ENCODE measurements around the gene RNF207.

RNF207 gene

DNA sequence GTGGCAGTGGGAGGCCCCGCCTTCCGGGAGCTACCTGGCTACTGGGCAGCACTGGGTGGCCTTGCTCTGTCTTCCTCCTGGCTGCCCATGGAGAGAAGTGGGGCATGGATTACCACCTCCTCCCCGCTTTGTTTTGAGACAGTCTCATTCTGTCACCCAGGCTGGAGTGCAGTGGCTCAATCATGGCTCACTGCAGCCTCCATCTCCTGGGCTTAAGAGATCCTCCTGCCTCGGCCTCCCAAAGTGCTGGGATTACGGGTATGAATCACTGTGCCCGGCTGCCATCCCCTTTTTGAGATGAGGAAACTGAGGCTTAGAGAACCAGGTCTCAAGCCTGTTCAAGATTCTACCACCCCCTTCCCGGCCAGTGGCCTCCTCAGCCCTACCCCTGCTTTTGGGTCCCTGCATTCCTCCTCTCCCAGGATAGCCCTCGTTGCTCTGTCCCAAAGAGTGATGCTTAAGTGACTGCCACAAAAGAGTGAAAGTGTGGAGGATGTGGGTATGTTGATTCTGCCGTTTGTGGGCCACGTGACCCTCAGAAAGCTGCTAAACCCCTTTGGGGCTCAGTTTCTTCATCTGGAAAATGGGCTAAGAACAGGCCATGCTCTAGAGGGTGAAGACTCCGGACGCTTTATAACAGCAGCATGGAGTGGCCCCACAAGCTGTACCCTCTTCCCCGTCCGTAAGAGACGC, 45.9 kb downstream of the RNF207 start:
- no peak for DNase-seq

DNA sequence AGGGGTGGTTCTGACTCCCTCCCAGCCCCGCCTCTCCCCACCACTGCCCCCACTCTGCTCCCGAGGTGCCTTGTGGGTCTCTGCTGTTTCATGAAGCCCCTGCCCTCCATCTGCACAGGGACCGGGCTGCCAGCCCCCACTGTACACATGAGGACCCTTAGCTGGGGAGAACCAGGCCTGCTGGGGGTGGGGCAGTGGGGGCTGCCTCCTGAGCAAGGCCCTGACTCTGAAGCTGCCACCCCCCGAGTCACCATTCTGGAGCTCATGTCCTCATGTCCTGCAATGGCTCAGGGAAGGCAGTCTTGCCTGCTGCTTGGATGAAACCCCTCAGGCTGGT, 46.4 kb downstream of the RNF207 start:
- no peak for DNase-seq

DNA sequence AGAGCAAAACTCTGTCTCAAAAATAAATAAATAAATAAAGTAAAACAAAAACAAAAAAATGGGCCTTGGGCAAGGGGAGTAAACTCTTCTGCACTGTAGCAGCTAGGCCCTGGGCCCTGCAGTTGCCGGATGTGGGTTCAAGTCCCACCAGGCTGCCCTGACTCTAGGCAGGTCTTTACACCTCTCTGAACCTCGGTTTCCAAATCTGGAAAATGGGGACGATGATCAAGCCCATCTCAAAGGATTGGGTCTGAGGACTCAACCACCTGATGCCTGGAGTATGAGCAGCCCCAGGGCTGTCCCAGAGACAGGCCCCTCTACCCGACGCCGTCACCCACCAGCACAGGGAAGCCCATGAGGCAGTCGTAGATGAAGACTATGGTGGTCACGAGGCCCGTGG, 47.5 kb downstream of the RNF207 start:
- no peak for DNase-seq

DNA sequence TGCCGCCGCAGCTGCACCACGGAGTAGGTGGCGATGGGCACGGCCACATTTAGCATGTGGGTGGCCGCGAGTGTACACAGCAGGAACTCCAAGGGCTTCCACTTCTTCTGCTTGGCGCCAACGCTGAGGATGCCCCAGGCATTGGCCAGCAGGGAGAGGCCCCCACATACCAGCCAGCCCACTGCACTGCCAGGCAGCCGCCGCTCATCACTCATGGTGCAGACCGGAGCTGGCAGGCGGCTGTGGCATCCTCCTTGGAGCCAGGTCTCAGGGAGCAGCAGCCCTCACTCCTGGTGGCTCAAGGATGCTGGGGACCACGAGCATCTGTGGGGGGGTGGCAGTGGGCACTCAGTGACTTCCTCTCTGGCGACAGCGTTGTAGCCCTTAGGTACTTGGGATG, 48.8 kb downstream of the RNF207 start:
- DNase-seq, result no peak

DNA sequence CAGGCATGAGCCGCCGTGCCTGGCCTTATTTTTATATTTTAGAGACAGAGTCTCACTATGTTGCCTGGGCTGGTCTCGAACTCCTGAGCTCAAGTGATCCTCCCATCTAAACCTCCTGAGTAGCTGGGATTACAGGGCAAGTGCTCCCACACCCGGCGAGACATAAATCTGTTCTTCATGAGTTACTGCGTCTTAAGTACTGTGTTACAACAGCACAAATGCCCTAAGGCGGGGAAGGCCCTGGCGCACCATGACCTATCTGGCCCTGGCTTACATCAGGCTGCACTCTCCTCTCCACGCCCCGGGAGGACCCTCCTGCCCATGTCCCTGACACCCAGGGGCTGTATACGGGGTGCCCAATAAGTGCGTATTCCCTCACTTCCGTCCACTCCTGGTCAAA, 50.7 kb downstream of the RNF207 start:
- DNase-seq, result no peak

DNA sequence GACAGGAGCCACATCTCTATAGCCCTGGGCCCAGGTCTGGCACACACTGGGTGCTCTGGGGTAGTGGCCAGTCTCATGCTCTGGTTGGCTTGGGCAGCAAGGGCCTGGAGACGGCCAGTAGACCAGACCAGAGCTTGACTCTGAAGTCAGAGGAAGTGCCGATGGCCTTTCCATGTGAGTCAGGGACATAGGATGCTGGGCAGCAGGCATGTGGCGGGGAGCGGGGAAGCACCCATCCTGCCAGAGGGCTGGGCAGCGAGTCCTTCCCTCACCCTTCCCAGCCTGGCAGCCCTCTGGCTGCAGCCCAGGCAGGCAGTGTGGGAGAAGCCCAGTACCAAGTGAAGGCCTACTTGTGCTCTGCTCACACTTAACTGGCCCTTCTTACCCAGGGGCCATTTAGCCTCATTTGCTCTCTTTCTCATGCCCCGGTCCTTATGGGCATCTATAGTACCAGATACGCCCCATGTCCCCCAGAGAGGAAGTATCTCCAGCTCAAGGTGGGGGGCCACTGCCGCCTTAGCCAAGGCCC, 51.7 kb downstream of the RNF207 start:
- no peak for DNase-seq

DNA sequence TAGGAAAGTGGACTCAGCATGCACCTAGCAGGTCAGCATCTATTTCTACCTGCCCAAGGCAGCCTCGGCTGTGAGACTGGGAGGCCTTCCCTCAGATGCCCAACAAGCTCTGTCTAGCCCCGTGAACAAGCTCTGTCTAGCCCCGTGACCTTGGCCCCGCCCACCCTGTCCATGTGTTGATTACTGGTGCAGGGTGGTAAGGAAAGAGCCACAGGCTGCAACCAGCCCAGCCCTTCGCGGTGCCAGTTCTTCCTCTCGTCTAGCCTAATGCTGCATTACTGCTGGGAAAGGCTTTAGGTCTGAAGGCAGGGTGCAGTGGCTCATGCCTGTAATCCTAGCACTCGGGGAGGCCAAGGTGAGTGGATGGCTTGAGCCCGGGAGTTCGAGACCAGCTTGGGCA, 52.8 kb downstream of the RNF207 start:
- no peak for DNase-seq

DNA sequence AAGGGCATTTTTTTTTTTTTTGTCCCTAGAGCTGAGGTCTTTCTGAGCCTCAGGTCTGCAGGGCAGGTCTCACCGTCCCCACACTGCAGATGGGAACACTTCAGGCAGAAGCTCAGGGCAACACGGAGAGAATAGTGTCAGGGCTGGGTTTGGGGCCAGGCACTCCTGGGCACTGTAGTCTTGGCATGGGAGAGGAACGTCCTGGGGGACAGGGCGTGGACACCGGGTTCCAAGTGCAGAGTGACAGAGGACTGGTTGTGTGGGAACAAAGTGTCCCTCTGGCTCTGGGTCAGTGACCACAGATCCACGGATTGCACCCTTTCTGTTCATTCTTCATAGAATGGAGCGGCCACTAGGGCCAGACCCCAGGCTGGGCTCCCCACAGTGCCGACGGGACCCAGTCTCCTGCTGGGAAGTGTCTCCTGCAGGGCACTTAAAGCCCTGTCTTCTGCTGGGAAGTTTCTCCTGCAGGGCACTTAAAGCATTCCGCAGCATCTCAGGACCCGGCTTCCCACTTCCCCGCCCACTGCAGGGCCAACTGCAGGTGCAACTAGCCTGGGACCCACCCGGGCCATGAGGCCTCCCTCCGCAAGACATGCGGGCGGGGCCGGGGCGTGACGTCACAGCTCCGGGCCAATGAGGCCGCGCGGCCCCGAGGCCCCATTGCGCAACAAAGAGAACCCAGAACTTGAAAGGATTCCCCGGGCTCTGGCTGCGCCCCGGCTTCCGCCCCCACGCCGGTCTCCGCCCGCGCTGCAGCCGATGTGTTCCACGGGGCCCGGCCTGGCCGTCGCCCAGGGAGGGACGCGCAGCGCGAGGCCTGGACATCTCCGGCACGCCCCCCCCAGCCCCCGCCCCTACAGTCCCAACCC, 53.8 kb downstream of the RNF207 start:
- DNase-seq, result peak; percentile 78

DNA sequence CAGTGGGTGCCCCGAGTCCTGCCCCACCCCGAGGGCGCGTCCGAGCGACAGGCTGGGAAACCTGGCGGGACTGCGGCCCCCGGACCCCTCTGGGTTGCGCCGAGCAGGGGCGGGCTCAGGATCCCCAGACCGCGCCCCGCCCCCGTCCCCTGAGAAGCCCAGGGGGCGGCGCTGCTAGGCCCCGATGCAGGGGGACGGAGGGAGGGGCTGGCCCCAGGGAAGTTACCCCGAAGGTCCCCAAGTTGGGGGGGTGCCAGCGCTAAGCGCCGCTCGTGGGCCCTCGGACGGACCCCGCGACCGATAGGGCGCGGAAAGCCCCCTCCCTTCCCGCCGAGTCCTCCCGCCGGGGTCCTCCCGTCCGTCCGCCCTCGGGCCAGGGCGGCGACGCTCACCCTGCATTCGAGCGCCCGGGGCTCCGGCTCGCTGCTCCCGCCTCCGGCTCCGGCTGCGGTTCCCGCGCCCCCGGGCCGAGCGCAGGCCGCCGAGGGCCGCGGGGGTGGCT, 54.6 kb downstream of the RNF207 start:
- DNase-seq, result peak; percentile 28

DNA sequence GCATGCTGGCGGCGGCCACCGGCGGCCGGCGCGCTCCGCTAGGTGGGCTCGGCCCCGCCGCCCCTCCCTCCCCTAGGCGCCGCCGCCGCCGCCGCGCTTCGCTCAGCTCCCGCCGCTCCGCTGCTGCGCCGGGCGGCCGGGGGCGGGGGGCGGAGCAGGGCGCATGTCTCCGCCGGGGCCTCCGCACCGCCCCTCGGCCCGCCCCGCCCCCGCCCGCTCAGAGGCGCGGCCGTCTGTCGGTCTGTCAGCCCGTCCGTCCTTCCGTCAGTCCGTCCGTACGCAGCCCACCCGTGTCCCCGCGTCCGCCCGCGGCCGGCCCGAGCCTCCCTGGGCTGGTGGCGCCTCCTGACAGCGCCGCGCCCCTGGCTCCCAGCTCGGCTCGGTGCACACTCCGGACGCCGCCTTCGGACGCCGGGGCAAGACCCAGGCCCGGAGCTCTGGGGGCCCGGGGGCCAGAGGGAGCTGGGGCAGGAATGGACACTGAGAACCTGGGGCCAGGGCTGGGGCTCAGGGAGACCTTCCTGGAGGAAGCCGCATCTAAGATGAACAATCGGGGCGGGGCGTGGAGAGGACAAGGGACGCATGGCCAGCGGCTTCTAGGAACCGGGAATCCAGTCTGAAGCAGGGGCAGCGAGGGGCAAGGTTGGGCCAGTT, 55.2 kb downstream of the RNF207 start, which contains the start of gene GPR153:
TSS of gene GPR153 (minus strand) at position 138 of the 654 bp plus-strand sequence. CDS start 6,193 bp downstream, outside the sequence.
- peak; percentile 71 for DNase-seq

DNA sequence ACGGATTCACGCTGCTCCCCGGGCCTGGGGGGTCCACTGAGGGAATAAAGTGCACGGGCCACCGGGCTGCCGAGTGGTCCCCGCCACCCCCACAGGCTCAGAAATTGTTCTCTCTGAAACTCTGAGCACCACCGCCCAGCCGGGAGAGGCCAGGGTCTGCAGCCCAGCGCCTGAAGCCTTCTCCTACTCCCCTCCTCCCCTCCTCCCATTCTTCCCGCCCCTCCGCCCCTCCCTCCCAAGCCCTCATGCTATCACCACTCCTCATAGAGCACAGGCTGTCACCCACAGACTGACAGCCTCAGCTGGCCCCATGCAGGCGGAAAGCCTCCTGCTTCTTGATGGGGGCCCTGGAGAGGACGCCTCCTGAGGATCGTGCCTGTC, 55.7 kb downstream of the RNF207 start:
- DNase-seq, result no peak

DNA sequence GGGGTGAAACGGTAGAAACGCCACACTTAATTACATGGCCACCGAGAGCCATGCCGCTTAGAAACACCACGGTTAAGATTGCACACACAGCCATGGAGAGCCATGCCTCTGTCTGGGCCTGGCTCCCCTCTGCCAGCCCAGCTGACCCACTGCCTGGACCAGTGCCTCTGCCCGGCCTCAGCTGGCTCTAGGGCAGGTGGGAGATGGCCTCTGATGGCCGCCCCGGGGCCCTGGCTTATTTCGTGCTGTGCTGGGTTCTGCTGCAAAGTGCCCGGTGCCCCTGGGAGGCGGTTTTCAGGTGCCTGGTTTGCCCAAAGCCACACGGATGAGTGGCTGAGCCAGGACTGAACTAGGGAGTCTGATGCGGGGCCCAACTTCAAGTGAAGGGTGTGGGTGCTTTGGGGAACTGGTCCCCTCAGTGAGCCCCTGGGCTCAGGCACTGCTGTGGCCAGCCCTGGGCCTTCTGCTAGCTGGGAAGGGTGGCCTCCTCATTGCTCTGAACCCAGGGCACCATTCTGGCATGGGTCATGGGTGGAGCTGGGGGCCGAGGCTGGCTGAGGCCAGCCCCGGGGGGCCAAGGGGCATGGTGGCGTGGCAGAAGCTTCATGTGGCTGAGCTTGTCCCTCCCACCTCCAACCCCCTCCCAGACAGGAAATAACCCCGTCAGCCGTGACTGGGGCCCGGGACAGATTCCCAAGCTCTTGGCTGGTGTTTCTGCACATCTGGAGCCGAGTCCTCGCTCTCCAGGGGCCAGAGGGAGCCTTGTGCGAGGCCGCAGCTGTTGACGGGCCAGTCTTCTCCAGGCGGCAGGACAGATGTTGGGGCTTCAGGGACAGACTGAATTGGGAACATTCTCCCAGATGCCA, 56.9 kb downstream of the RNF207 start:
- DNase-seq, result no peak

DNA sequence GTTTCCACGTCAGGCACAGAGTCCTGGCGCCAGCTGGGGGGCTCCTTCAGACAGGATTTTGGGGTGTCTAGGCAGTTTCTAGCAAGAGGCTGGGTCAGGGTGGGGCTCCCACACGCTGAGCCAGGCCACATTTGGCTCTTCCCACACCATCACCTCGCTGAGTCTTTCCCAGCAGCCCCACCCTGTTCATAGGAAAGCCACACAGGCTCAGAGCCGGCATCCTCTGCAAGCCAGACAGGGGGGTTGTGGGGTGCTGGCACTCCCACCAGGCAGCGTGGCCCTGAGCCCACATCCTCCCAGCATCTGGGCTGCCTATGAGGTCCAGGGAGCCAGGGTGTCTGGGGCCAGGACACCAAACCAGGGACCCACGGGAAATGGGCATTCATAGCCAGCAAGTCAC, 57.8 kb downstream of the RNF207 start:
- no peak for DNase-seq

DNA sequence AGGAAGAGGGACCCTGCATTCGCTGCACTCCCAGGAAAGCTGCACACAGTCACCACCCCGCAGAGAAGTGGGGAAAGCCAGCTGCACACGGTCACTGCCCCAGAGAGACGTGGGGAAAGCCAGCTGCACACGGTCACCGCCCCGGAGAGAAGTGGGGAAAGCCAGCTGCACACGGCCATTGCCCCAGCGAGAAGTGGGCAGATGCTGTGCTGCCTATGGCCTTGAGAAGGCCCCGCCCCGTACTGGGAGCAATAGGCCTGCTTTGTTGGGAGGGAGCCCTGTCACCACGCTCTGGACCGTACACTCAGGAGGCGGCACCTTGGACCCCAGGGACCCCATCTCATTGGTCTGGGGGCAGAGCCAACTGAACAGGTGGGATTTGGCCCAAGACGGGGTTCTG, 59.2 kb downstream of the RNF207 start:
- no peak for DNase-seq

DNA sequence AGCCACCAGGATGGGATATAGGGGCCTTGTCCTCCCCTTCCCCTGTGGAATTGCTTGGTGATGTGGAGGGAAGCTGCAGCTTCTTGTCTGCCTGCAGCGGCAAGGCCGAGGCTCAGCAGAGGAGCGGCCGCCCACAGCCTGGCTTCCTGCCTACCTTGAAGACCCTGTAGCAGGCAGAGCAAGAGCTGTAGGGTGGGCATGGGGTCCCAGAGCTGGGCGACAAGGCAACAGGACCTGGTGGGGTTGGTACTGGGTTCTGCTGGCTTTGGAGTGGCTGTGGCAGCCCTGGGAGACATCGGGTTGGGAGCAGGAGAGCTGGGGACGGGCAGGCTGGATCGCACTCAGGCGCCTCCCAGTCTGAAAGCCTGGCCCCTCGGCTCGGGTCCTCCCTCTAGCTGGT, 60.7 kb downstream of the RNF207 start:
- DNase-seq, result no peak

DNA sequence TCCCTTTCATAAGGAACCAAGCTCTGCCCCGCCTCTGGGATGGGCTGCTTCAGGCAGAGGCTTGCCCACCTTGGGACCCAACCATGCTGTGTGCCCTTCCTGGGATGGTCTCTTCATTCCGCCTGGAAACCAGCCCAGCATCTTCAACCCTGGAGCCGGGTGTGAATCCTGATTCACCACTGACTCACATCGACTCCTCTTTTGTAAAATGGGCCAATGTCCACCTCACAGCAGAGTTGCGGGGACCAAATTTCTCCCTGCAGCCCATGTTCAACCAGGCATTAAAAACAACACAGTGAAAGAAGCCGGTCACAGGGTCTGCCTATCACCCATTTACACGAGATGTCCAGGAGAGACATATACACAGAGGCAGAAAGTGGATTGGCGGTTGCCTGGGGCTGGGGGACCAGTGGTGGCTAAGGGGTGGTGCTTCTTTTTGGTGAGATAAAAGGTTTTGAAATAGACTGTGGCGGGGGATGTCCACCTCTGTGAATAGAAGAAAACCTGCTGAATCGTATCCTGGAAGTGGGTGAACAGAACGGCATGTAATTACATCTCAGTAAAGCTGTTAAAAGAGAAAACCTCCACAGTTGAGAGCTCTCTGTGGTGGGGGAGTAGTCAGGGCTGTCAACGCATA, 61.9 kb downstream of the RNF207 start:
- no peak for DNase-seq

DNA sequence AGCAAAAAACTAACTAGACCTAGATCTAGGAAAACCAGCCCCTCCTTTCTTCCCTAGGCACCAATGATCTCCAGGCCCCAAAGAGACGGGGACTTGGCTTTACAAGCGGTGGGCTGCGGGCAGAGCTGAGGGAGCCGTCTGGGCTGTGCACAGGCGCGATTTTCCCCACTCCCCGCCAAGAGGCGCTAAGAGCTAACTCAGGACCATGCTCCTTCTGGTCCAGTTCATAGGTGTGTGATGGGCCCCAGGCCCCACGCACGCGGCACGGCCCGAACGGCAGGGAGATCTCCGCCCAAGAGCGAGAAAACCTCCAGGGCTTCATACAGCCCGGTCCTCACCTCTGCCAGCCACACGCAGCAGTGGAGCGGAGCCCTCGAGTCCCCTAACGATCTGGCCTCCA, 62.5 kb downstream of the RNF207 start:
- no peak for DNase-seq

DNA sequence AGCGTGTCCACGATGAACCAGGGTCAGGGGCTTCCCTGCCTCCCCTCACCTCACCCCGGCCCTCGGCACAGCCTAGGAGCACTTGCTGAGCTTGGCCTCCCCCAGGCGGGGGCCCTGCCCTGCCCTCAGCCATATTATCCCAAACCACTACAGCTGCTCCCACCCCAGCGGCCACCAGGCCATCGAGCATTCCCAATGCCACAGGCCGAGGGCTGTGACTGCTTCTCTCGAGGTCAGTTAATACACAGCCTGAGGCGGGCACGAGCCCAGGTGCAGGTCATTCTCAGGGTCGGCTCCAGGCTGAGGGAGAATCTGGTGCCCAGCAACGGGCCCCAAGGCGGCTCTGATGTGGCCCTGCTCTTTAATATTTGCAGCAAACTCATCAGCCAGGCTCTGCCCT, 63.4 kb downstream of the RNF207 start:
- no peak for DNase-seq

DNA sequence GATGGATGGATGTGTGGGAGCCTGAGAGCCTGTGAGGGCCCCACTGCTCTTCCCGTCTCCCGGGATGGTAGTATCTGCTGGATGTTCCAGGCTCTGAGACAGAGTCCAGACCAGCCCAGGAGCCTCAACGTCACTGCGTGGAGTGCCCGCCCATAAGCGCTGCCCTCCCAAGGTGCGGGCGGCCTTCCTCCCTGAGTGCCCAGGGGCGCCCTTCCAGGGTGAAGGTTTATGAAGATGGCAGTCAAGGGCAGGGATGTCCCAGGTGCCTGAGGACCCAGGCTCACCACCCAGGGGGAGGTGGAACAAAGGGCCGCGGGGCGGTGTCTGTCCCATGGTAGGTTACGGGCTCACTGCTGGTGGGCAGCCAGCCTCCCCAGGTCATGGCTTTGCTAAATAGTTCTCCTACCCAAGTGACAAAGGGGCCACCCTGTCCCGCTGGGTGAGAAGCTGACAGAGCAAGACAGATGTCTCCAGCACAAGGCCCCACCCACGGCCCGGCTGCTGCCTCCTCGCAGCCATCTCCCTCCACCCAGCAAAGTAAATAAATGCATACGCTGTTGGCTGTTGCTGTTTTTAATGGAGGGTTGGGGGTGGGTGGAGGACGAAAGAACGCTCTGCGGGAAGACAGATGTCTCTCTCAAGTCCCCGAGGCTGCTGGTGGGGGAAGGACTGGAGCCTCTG, 63.9 kb downstream of the RNF207 start:
- no peak for DNase-seq

DNA sequence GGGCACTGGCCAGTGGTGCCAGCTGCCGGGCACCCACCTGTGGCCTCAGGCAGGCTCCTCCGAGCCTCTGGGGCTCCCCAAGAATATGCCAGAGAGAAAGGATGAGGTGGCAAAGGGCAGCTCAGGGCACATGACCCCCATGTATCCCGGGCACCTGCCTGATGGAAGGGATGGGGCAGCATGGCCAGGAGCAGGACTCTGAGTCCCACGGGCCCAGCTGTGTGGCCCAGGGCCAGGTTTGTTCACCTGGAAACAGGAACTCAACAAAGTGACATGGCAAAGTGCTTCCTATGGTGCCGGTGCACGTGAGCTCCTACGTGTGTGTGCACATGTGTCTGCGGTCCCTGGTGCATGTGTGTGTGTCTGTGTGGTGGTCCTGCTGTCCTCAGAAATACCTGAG, 64.5 kb downstream of the RNF207 start:
- no peak for DNase-seq

All from activated naive CD4-positive, alpha-beta T cell treated with anti-CD3 and anti-CD28 coated beads, Interleukin-2, amount 50 U/mL, for 16 hours (primary cell).